Measurements from ENCODE around the gene EDN2. TPM values are rescaled to one million over a fixed set of nuclear protein-coding genes. Genes with fewer than 3 reads are reported as not detected.

EDN2 gene
- total RNA-seq, 1 experiment from 2014 or later, result 0.55 TPM

DNA sequence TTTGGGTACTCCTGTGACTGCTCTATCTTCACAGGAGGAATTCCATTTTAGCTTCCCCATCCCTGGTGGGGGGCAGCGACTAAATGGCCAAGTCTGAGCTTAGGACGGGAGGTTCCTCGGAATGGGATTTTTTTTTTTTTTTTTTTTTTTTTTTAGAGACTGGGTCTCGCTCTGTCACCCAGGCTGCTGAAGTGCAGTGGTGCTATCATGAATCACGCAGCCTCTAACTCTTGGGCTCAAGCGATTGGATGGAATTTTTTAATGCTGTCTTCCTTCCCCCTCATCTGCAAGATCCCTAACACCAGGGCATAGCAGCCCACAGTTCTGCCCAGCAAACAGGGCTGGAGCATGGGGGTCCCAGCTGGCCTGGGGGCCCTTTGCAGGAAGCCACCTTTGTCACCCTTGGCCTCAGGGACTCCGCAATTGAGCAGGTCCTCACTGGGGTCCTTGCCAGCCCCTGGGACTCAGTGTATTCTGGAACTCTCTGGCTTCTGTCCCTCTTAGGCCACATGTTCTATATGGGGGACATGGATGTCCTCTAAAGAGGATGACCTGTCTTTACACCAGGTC, 13.1 kb upstream of the EDN2 start:
- no peak for DNase-seq
- Histone ChIP-seq H3K4me3 (ENCODE audit: insufficient read depth, low read depth, low read length) (no peak overlapping the region), H3K36me3 (replicated peaks; ENCODE audit: control insufficient read depth, insufficient read depth, low read length) (no peaks in the 10 kb centered on the region), H3K27me3 (ENCODE audit: control insufficient read depth, insufficient read depth, low read length) (peaks cover 8% of the 10 kb centered on the region)

DNA sequence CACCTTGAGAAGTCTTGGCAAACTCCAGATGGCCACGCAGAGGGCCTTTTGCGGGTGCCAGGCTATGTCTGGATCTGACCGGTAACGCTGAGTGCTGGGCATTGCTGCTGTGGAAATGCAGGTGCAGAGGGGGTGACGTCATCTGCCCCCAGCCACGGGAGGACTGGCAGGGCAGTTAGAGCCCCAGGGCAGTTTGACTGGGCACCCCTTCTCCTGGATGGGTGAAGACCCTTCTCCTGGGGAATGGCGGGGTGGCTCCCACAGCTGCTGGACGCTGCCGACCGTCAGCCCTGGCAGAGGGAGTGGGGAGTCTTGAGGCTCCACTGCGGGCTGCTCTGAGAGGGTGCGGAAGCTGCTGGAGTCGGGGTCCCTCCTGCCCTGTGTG, 12.6 kb upstream of the EDN2 start:
- Histone ChIP-seq H3K4me3 (ENCODE audit: insufficient read depth, low read depth, low read length) (no peak overlapping the region), H3K36me3 (replicated peaks; ENCODE audit: control insufficient read depth, insufficient read depth, low read length) (no peaks in the 10 kb centered on the region), H3K27me3 (ENCODE audit: control insufficient read depth, insufficient read depth, low read length) (peaks cover 8% of the 10 kb centered on the region)
- DNase-seq, result no peak

DNA sequence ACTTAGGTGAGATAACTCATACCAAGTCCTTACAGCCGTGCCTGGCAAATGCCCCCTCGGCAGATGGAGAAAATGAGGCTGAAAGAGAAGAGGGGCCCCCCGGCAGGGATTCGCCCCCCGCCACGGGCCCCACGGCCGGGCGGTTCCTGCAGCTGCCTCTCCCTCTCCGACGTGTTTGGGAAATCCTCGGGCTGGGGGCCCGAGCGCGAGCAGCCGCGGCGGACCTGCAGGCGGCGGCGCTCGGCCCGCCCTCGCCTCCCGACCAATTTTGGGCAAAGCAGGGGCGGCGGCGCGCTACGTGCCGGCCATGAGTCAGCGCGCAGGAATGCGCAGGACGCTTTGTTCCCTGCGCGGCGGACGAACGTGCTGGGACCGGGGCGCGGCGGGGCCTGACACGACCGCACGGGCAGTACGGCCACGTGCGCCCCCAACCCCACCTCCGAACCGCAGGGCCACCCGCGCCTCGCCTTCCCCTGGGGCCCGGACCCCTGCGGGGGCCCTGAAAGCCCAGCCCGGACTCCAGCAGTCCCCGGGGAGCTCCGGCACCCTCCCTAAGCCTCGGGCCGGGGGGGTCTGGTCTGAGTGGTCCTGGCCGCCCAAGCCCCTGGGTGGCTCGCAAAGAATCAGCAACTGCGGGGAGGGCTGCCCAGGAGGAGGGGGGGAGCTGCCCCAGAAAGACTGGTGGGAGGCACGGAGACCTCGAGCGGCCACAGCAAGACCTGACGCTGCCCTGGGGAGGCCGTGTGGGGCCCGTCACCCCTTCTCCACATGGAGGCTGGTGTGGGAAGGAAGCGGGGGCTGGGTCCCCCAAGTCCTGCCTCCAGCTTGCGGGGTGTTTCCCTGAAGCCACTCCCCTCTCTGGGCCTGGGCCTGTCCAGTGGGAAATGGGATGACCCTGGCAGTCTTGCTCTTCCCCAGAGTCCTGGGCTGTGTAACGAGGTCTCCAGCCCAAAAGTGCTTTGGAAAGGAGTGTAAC, 11.9 kb upstream of the EDN2 start:
- peaks cover 8% of the 10 kb centered on the region for H3K27me3 ChIP-seq (ENCODE audit: control insufficient read depth, insufficient read depth, low read length)
- peak; percentile 94 for DNase-seq
- H3K36me3 ChIP-seq (replicated peaks; ENCODE audit: control insufficient read depth, insufficient read depth, low read length), result no peaks in the 10 kb centered on the region
- H3K4me3 ChIP-seq (ENCODE audit: insufficient read depth, low read depth, low read length), result peak overlapping the region; percentile 35

DNA sequence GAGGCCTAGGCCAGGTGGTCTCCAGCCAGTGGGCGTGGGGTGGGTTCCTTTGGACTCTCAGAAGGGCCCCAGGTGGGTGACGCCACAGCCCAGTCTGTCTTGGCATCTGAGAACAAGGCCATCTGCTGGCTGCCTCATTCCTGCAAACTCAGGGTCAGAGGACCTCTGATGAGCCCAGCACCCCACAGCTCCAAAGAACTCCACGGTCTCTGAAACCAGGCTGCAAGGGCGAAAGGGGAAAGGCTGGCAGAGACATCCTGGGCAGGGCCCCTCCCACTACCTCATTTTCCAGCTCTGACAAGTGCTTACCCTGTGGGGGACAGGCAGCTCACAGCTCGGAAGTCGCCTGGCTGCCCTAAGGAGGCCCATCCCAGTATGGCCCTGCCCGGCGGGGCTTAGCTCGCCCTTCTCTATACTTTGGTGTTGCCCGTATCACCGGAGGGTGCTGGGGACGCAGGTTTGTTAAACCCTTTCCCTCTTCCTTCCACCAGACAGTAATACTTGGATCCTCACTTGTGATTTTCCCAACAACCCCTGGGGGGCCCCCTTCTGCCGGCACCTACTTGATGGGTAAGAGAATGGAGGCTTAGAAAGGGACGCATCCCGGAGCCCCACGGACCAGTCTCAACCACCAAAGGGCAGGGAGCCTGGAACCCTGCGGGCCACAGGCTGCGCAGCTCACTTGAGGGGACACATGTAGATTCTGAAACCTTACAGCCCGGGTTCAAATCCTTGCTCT, 10.9 kb upstream of the EDN2 start:
- H3K36me3 ChIP-seq (replicated peaks; ENCODE audit: control insufficient read depth, insufficient read depth, low read length), result no peaks in the 10 kb centered on the region
- H3K27me3 ChIP-seq (ENCODE audit: control insufficient read depth, insufficient read depth, low read length), result peaks cover 8% of the 10 kb centered on the region
- H3K4me3 ChIP-seq (ENCODE audit: insufficient read depth, low read depth, low read length), result peak overlapping the region; percentile 35
- peak; percentile 87 for DNase-seq

DNA sequence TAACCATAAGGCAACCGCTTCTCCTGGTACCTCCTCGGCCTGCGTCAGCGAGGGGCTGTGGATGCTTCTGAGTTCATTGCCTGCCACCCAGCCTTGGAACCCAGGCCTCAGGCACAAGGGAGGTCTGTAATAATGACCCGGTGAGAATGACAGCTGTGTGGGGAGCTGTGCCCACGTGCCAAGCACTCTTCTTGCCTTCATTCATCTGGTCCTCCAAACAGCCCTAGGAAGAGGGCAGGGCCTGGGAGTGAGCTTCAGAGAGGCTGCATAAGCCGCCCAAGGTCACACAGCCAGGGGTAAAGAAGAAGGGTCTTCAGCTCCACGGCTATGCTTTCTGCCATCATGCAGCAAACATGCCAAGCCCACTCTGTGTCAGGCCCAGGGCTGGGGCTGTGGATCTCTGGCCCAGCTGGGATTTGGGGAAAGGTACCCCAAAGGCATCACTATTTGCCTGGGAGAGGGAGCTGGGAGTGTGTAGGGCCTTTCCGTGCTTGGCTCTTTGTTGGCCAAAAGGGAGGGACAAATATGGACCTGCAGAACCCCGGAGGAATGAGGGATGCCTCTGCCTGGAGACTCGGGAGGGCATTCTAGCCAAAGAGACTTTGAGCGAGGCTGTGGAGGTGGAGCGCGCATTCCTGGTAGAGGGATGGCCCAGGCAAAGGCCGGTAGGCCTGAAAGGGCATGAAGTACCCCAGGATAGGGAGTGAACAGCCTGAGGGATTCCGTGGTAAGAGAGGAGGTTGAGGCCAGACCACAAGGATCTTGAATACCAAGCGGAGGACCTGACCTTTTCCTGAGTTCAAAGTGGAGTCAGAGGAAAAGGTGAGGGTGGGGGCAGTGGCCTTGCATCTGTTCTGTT, 10.1 kb upstream of the EDN2 start:
- Histone ChIP-seq H3K4me3 (ENCODE audit: insufficient read depth, low read depth, low read length) (no peak overlapping the region), H3K27me3 (ENCODE audit: control insufficient read depth, insufficient read depth, low read length) (peaks cover 8% of the 10 kb centered on the region), H3K36me3 (replicated peaks; ENCODE audit: control insufficient read depth, insufficient read depth, low read length) (no peaks in the 10 kb centered on the region)
- no peak for DNase-seq

DNA sequence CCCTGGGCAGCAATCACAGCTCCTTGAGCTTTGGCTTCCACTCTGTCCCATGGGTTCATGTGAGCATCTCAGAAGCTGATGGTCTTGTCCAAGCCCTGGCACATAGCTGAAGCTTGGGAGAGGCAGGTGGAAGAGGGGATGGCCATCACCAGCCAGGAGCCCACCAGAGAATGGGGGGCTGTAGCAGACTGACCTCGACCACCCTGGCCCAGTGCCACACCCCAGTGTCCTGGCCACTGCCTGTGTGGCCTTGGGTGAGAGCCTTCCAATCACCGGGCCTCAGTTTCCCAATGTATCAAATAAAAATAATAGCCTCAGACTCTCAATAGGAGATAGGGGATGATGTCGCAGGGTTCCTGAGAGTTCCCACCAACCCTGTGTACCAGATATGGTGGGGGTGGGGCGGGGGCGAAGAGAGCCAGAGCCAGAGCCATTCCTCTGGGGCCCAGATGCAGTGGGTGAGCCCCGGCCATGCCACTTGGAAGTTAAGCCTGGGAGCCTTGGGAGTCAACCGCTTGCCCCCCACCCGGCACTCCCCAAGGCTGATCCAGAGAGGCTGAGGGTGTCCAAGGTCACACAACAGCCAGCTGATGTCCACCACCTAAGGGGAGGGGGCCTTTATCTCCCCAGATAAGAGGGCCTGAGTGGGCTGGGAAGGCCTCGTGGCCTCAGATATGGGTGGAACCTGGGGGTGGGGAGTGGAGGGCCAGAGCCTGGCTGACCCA, 9.3 kb upstream of the EDN2 start:
- H3K36me3 ChIP-seq (replicated peaks; ENCODE audit: control insufficient read depth, insufficient read depth, low read length), result no peaks in the 10 kb centered on the region
- DNase-seq, result no peak
- peaks cover 8% of the 10 kb centered on the region for H3K27me3 ChIP-seq (ENCODE audit: control insufficient read depth, insufficient read depth, low read length)
- no peak overlapping the region for H3K4me3 ChIP-seq (ENCODE audit: insufficient read depth, low read depth, low read length)

DNA sequence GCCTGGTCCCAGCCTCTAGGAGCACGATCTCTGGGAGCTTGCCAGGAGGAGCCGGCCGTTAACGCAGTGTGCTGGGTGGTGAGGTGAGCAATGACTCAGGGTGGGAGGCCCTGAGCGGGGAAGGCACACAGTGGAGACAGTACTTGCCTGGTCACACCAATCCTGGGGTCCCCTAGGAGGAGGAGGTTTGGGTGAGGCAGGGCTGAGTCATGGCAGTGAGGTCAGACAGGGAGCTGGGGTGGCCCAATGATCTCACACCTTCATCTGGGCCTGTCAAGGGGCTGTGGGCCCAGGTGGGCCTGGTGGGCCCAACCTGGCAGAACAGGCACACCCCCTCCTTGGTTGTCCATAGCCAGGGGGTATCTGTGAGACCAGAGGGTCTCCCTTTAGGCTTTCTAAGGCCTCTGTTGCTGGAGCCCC, 8.6 kb upstream of the EDN2 start:
- H3K27me3 ChIP-seq (ENCODE audit: control insufficient read depth, insufficient read depth, low read length), result peaks cover 8% of the 10 kb centered on the region
- no peaks in the 10 kb centered on the region for H3K36me3 ChIP-seq (replicated peaks; ENCODE audit: control insufficient read depth, insufficient read depth, low read length)
- no peak for DNase-seq
- no peak overlapping the region for H3K4me3 ChIP-seq (ENCODE audit: insufficient read depth, low read depth, low read length)

DNA sequence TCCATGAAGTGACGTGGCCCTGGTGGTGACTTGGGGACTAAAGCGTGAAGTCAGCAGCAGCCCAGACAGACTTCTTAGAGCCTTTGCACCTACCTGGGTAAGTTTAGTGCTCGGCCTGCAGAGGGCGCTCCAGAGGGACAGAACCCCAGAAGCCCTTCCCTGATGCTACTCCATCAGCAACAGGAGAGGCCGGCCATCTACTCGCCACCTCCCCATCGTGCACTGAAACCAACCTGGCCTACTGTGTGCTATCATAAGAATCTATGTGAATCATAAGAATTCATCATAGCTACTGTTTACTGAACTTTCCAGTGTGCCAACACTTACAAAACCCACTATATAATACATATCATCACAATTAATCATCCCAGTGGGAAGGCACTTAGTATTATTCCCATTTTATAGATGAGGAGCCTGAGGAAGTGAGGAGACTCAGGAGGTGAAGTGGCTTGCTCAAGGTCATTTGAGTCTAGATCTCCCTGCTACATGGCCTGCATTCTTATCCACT, 7.9 kb upstream of the EDN2 start:
- Histone ChIP-seq H3K36me3 (replicated peaks; ENCODE audit: control insufficient read depth, insufficient read depth, low read length) (no peaks in the 10 kb centered on the region), H3K27me3 (ENCODE audit: control insufficient read depth, insufficient read depth, low read length) (peaks cover 8% of the 10 kb centered on the region)
- peak; percentile 89 for DNase-seq

DNA sequence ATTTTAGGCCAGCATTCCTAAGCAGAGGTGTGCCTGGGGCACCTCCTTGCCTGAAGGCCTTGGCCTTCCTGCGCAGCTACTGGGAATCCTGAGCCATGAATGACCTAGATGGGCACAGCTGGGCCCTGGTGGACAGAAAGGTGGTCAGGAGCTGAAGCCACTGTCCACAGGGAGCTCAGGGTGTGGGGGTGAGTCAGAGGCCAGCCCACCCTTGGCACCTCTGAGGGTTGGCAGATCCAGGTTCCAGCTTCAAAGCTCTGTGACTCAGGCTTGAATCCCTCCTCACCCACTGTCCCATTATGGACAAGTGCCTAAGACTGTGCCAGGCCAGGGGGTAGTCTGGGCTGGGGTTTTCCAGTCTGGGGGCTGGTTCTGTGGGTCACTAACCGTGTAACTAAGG, 6.4 kb upstream of the EDN2 start:
- Histone ChIP-seq H3K36me3 (replicated peaks; ENCODE audit: control insufficient read depth, insufficient read depth, low read length) (no peaks in the 10 kb centered on the region), H3K4me3 (ENCODE audit: insufficient read depth, low read depth, low read length) (no peak overlapping the region), H3K27me3 (ENCODE audit: control insufficient read depth, insufficient read depth, low read length) (peaks cover 2% of the 10 kb centered on the region)
- no peak for DNase-seq

More for the DNA sequence above, 7.9 kb upstream of the EDN2 start:
- no peak overlapping the region for H3K4me3 ChIP-seq (ENCODE audit: insufficient read depth, low read depth, low read length)

DNA sequence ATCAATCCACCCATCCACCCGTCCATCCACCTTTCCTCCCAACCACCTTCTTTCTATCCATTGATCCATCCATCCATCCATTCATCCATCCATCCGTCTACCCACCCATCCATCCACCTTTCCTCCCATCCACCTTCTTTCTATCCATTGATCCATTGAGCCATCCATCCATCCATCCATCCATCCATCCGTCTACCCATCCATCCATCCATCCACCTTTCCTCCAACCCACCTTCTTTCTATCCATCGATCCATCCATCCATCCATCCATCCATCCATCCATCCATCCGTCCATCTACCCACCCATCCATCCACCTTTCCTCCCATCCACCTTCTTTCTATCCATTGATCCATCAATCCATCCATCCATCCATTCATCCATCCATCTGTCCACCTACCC, 5.1 kb upstream of the EDN2 start:
- H3K4me3 ChIP-seq (ENCODE audit: insufficient read depth, low read depth, low read length), result no peak overlapping the region
- no peaks in the 10 kb centered on the region; the same call in 1 of the 2 replicates for H3K27me3 ChIP-seq (ENCODE audit: control insufficient read depth, insufficient read depth, low read length)
- no peaks in the 10 kb centered on the region for H3K36me3 ChIP-seq (replicated peaks; ENCODE audit: control insufficient read depth, insufficient read depth, low read length)
- no peak for DNase-seq

DNA sequence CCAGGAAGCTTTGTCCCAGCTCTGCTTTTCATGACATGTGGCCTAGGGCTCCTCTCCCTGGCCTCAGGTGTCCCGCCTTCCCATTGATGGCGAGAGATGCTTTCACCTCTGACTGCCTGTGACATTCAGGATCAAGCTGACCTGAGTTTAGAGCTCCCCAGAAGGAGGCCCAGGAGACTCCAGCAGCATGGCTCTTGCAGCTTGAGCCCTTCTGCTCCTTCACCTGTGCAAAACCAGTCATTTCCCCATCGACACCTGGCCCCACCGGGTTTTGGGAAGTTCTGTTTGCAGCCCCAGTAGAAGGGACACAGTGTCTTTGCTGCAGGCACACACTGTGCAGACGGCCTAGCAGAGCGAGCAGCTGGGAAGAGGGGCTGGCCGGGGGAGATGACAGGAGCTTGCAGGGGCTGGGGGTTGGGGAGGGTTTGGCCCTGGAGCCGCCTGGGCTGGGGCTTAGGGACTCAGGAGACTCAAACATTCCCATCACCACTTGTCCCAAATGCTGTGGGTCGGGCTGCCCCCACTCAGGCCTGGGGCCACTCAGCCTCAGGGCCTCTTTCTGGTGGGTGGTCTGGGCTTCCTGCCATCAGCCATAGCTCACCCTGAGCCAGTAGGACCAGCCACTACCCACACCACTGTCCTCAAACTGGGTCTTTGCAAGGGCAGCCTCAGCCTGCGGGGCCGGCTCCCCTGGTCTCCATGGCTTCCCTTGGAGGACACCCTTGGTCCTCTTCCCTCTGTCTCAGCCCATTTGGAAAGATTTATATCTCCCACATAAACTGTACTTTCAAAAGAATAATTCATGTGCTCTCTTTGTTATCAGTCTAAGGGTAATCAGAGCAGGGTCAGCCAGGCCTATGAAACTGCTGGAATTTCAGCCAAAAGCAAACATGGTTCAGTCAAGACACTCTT, 3.8 kb upstream of the EDN2 start:
- DNase-seq, result no peak
- Histone ChIP-seq H3K4me3 (ENCODE audit: insufficient read depth, low read depth, low read length) (no peak overlapping the region), H3K27me3 (ENCODE audit: control insufficient read depth, insufficient read depth, low read length) (no peaks in the 10 kb centered on the region; the same call in 1 of the 2 replicates), H3K36me3 (replicated peaks; ENCODE audit: control insufficient read depth, insufficient read depth, low read length) (no peaks in the 10 kb centered on the region)

DNA sequence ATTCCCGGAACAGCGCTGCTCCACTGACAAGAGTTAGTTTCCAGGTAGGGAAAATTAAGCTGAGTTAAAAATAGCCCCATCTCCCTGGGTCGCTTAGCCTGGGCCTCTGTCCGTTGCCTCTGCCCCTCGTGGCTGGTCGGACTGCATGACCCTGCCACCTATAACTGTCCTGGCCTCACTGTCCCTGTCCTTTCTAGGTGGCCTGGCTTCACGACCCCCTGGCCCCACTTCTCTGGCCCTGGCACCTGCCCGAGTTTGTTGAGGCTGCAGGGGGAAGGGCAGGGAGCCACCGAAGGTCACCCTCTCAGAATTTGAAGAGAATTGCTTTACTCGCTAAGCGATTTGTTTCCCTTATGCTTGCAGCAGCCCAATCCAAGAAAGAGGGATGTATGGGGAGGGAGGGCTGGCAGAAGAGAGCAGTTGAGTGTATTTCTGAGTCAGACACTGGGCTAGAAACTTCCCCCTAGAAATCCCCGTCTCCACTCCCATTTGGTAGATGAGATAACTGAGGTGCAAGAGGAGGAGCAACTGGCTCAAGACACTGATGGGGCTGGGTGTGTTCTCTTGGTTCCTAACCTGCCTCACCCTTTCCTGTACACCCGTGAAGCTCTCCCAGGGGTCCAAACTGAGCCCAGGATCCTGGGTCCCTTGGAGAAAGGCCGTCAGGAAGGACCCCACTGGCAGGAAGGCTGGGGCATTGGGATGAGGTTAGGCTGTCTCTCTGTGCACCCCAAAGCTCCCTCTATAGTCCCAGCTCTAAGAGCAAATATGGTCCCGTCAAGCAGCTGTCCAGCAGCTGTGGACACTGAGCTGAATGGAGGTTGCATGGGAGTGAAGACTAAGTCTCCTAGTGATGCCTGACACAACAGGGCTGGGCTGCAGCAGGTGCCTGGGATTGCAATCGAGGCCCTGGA, 2.9 kb upstream of the EDN2 start:
- no peak for DNase-seq
- Histone ChIP-seq H3K36me3 (replicated peaks; ENCODE audit: control insufficient read depth, insufficient read depth, low read length) (no peaks in the 10 kb centered on the region), H3K4me3 (ENCODE audit: insufficient read depth, low read depth, low read length) (no peak overlapping the region), H3K27me3 (ENCODE audit: control insufficient read depth, insufficient read depth, low read length) (no peaks in the 10 kb centered on the region; the same call in 1 of the 2 replicates)
